DND-41 (cell line): ENCODE data around the gene MDM2.

Experiments
- ATAC-seq: fragments of 200-7000 bp; cut with Tn5 transposase; 3 replicates; pipeline ENCODE4 v1.9.1; 2021; ENCODE audit warnings: low read depth; ENCODE audit not compliant: insufficient read depth
- DNase-seq: peaks from one replicate; pipeline ENCODE4 v3.0.0-alpha.2; 2020
- H2AFZ ChIP-seq: 2 replicates; pipeline ENCODE4 v1.6.0; 2012; ENCODE audit warnings: low read depth, low read length
- H3K27ac ChIP-seq: 2 replicates; pipeline ENCODE4 v1.5.1; 2012; ENCODE audit warnings: low read length, inconsistent platforms
- H3K27me3 ChIP-seq: fragments of 200-600 bp; sonication (generic); 2 replicates; pipeline ENCODE4 v1.6.0; 2012; ENCODE audit warnings: low read length, mild to moderate bottlenecking, inconsistent platforms; ENCODE audit not compliant: insufficient read depth, poor library complexity
- H3K36me3 ChIP-seq: 2 replicates; pipeline ENCODE4 v1.5.1; 2012; ENCODE audit warnings: low read length, inconsistent platforms; ENCODE audit not compliant: insufficient read depth
- H3K4me1 ChIP-seq: 2 replicates; pipeline ENCODE4 v1.5.1; 2012; ENCODE audit warnings: mild to moderate bottlenecking, low read length; ENCODE audit not compliant: insufficient read depth
- H3K4me2 ChIP-seq: 2 replicates; pipeline ENCODE4 v1.6.0; 2012; ENCODE audit warnings: mild to moderate bottlenecking, moderate library complexity, low read length, inconsistent platforms; ENCODE audit not compliant: insufficient read depth
- H3K4me3 ChIP-seq, 2 experiments: fragments of 200-600 bp in 1 of 2; shearing (Covaris generic) in 1 of 2; 2 replicates each; pipeline ENCODE4 v1.5.1; 2012 to 2016; ENCODE audit warnings: inconsistent platforms in 2 of 2, low read length in 2 of 2, mild to moderate bottlenecking in 2 of 2, low read depth in 1 of 2, moderate library complexity in 1 of 2
- H3K79me2 ChIP-seq: 2 replicates; pipeline ENCODE4 v1.6.0; 2012; ENCODE audit warnings: low read length, inconsistent platforms; ENCODE audit not compliant: insufficient read depth
- H3K9ac ChIP-seq: 2 replicates; pipeline ENCODE4 v1.6.0; 2012; ENCODE audit warnings: low read depth, mild to moderate bottlenecking, inconsistent platforms, low read length, moderate library complexity
- H3K9me3 ChIP-seq: 2 replicates; pipeline ENCODE4 v1.5.1; 2012; ENCODE audit warnings: low read length, moderate library complexity, mild to moderate bottlenecking, inconsistent platforms; ENCODE audit not compliant: insufficient read depth, severe bottlenecking
- H4K20me1 ChIP-seq: 2 replicates; pipeline ENCODE4 v1.6.0; 2012; ENCODE audit warnings: low read length; ENCODE audit not compliant: insufficient read depth
- CTCF ChIP-seq: IDR thresholded peaks from 2 replicates; pipeline ENCODE4 v1.5.1; 2012; ENCODE audit warnings: borderline replicate concordance, low read length, moderate library complexity, mild to moderate bottlenecking; ENCODE audit not compliant: poor library complexity, severe bottlenecking; ENCODE audit errors: extremely low read depth
- EZH2 ChIP-seq: IDR thresholded peaks from 3 replicates; pipeline ENCODE4 v1.6.1; 2012; ENCODE audit warnings: borderline replicate concordance, low read depth, mild to moderate bottlenecking, moderate library complexity, low read length, inconsistent platforms; ENCODE audit not compliant: severe bottlenecking

MDM2 gene

DNA sequence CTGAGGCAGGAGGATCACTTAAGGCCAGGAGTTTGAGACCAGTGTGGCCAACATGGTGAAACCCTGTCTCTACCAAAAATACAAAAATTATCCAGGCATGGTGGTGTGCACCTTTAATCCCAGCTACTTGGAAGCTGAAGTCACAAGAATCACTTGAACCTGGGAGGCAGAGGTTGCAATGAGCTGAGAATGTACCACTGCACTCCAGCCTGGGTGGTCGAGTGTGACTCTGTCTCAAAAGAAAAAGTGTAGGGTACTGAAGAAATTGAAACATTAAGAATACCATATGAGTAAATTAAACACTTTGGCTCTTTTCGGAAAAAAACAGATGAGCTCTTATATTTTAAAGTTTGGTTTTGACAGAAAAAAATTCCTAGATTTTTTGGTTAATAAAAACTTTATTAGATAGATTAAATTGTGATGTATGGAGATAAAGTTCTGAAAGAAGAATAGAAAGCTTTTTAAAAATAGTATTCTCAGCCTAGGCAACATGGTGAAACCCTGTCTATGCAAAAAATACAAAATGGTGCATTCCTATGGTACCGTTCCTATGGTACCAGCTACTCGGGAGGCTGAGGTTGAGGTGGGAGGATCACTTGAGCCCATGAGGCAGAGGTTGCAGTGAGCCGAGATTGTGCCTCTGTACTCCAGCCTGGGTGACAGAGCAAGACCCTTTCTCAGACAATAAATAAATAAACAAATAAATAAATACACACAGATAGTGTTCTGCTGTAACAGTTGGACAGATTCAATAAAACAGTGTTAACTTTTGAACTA is 20.1 kb downstream of the MDM2 start:
- Histone ChIP-seq H3K9me3 (no peaks in the 10 kb centered on the region), H3K36me3 (peaks cover 93% of the 10 kb centered on the region), H3K79me2 (peaks cover 27% of the 10 kb centered on the region), H2AFZ (no peak overlapping the region), H3K27me3 (no peaks in the 10 kb centered on the region), H3K4me2 (no peak overlapping the region), H3K4me3 (no peak overlapping the region), H4K20me1 (peaks cover 9% of the 10 kb centered on the region; the same call in 1 of the 2 replicates), H3K9ac (no peak overlapping the region), H3K4me1 (no peaks in the 10 kb centered on the region), H3K27ac (no peak overlapping the region)
- DNase-seq (no peak), ATAC-seq (no peak)
- no peak for TF ChIP-seq EZH2
- TF ChIP-seq CTCF: no peak

GRCh38 chr12:68828672-68829068 is 20.7 kb downstream of the MDM2 start:
- DNase-seq (no peak), ATAC-seq (no peak)
- Histone ChIP-seq H3K79me2 (peaks cover 23% of the 10 kb centered on the region), H3K4me1 (no peaks in the 10 kb centered on the region), H3K27me3 (no peaks in the 10 kb centered on the region), H4K20me1 (peaks cover 10% of the 10 kb centered on the region; the same call in 1 of the 2 replicates), H3K9me3 (no peaks in the 10 kb centered on the region), H3K4me3 (no peak overlapping the region), H3K36me3 (peaks cover 90% of the 10 kb centered on the region), H3K27ac (no peak overlapping the region), H3K9ac (no peak overlapping the region), H2AFZ (no peak overlapping the region), H3K4me2 (no peak overlapping the region)
- TF ChIP-seq EZH2 (no peak), CTCF (no peak)

- Histone ChIP-seq H3K4me1 (no peaks in the 10 kb centered on the region), H3K27me3 (no peaks in the 10 kb centered on the region), H3K9me3 (no peaks in the 10 kb centered on the region), H3K79me2 (peaks cover 14% of the 10 kb centered on the region), H3K27ac (no peak overlapping the region), H3K4me2 (no peak overlapping the region), H3K9ac (no peak overlapping the region), H3K36me3 (peaks cover 90% of the 10 kb centered on the region), H2AFZ (no peak overlapping the region), H4K20me1 (peaks cover 13% of the 10 kb centered on the region; the same call in 1 of the 2 replicates), H3K4me3 (no peak overlapping the region)
- TF ChIP-seq EZH2 (no peak), CTCF (no peak)
- DNase-seq: no peak
- ATAC-seq: no peak
Measured at GRCh38 chr12:68831272-68831671, 23.3 kb downstream of the MDM2 start.
